Ectodermal cell (in vitro differentiated cells): ENCODE data around the gene IGFBPL1.

Experiments used
- H3K27ac ChIP-seq: 2 replicates; pipeline ENCODE4 v1.7.0; 2013; ENCODE audit warnings: mild to moderate bottlenecking, low read depth, low read length; ENCODE audit not compliant: insufficient read depth, poor library complexity, severe bottlenecking
- H3K27me3 ChIP-seq: 2 replicates; pipeline ENCODE4 v1.7.0; 2013; ENCODE audit warnings: mild to moderate bottlenecking, low read length; ENCODE audit not compliant: insufficient read depth, control insufficient read depth, poor library complexity, severe bottlenecking
- H3K36me3 ChIP-seq: one replicate; pipeline ENCODE4 v1.7.0; 2013; ENCODE audit warnings: low read length; ENCODE audit not compliant: control insufficient read depth, insufficient read depth
- H3K4me1 ChIP-seq: one replicate; pipeline ENCODE4 v1.7.0; 2013; ENCODE audit warnings: low read length; ENCODE audit not compliant: control insufficient read depth, insufficient read depth
- H3K4me3 ChIP-seq: 2 replicates; pipeline ENCODE4 v1.7.0; 2013; ENCODE audit warnings: low read depth, low read length, control low read depth; ENCODE audit not compliant: insufficient read depth
- H3K9me3 ChIP-seq: 2 replicates; pipeline ENCODE4 v1.7.0; 2013; ENCODE audit warnings: mild to moderate bottlenecking, low read length, moderate library complexity; ENCODE audit not compliant: control insufficient read depth
- WGBS, 2 experiments: methylation state at CpG; one replicate each; pipeline ENCODE4 v1.1.7; 2013; ENCODE audit warnings: missing lambda C conversion rate in 2 of 2; 5-methylcytosine and 5-hydroxymethylcytosine counted together

The IGFBPL1 gene

GRCh38 chr9:38390851-38391250, 33.4 kb downstream of the IGFBPL1 start:
- Histone ChIP-seq H3K9me3 (no peaks in the 10 kb centered on the region), H3K27me3 (peaks cover 35% of the 10 kb centered on the region), H3K4me1 (peaks cover 8% of the 10 kb centered on the region), H3K36me3 (no peaks in the 10 kb centered on the region), H3K27ac (no peak overlapping the region), H3K4me3 (no peak overlapping the region)
- 83 to 84% methylated on average over 5 of the region's 5 CpGs for WGBS, 2 experiments

DNA sequence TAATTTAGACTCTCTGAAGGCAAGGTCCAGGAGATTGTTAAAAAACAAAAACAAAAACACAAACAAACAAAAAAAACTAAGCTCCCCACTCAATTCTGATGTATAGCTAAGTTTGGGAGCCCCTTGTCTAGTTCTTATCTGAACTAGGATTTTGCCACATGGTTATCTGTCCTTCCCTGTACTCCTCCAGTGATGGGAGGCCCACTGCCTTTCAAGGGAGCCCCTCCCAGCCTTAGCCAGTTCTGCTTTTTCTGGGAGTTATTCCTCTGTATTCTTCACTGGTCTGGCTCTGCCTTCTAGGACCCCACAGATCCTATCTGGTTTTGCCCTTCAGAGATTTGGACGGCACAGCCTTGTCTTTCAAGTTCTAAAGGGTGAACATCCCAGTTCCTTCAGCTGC, 33.8 kb downstream of the IGFBPL1 start:
- no peak overlapping the region for H3K4me3 ChIP-seq
- peaks cover 8% of the 10 kb centered on the region for H3K4me1 ChIP-seq
- WGBS, 2 experiments: 84 to 87% methylated on average over 1 of the region's 1 CpG
- no peaks in the 10 kb centered on the region for H3K36me3 ChIP-seq
- H3K9me3 ChIP-seq: no peaks in the 10 kb centered on the region
- H3K27ac ChIP-seq: no peak overlapping the region
- H3K27me3 ChIP-seq: peaks cover 35% of the 10 kb centered on the region

- Histone ChIP-seq H3K4me1 (peaks cover 8% of the 10 kb centered on the region), H3K27ac (no peak overlapping the region), H3K4me3 (no peak overlapping the region), H3K9me3 (no peaks in the 10 kb centered on the region), H3K36me3 (no peaks in the 10 kb centered on the region), H3K27me3 (peaks cover 35% of the 10 kb centered on the region)
- 90 to 94% methylated on average over 4 of the region's 4 CpGs for WGBS, 2 experiments
Observed at GRCh38 chr9:38389313-38389712, 34.9 kb downstream of the IGFBPL1 start.

- peaks cover 5% of the 10 kb centered on the region for H3K4me1 ChIP-seq
Observed at GRCh38 chr9:38388283-38389223, 35.7 kb downstream of the IGFBPL1 start.

DNA sequence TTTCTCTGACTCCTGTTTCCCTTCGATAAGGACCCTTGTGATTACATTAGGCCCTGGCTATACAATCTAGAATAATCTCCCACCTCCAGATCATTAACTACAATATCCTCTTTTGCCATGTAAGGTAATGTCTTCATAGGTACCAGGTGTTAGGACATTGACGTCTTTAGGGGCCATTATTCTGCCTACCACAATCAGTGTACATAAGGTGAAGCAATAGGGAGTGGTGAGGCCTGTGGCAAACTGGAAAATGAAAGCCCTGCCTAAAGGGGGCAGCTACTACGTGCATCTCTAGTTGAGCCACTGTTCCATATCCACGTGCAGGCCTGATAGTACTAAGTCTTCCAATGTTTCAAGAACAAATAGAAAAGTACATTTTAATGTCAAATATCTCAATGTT, 36.5 kb downstream of the IGFBPL1 start:
- 93% methylated on average over 4 of the region's 4 CpGs for WGBS, 2 experiments
- Histone ChIP-seq H3K27ac (no peak overlapping the region), H3K27me3 (peaks cover 38% of the 10 kb centered on the region), H3K4me1 (no peaks in the 10 kb centered on the region), H3K36me3 (no peaks in the 10 kb centered on the region), H3K4me3 (no peak overlapping the region), H3K9me3 (no peaks in the 10 kb centered on the region)

More at GRCh38 chr9:38388283-38389223, 35.7 kb downstream of the IGFBPL1 start:
- Histone ChIP-seq H3K36me3 (no peaks in the 10 kb centered on the region), H3K27me3 (peaks cover 35% of the 10 kb centered on the region), H3K9me3 (no peaks in the 10 kb centered on the region), H3K4me3 (no peak overlapping the region), H3K27ac (no peak overlapping the region)
- WGBS, 2 experiments: 72 to 78% methylated on average over 7 of the region's 7 CpGs

GRCh38 chr9:38387066-38387465, 37.2 kb downstream of the IGFBPL1 start:
- Histone ChIP-seq H3K27me3 (peaks cover 44% of the 10 kb centered on the region), H3K36me3 (no peaks in the 10 kb centered on the region), H3K27ac (no peak overlapping the region), H3K4me3 (no peak overlapping the region), H3K4me1 (no peaks in the 10 kb centered on the region), H3K9me3 (no peaks in the 10 kb centered on the region)
- 88% methylated on average over 1 of the region's 1 CpG for WGBS, 2 experiments

DNA sequence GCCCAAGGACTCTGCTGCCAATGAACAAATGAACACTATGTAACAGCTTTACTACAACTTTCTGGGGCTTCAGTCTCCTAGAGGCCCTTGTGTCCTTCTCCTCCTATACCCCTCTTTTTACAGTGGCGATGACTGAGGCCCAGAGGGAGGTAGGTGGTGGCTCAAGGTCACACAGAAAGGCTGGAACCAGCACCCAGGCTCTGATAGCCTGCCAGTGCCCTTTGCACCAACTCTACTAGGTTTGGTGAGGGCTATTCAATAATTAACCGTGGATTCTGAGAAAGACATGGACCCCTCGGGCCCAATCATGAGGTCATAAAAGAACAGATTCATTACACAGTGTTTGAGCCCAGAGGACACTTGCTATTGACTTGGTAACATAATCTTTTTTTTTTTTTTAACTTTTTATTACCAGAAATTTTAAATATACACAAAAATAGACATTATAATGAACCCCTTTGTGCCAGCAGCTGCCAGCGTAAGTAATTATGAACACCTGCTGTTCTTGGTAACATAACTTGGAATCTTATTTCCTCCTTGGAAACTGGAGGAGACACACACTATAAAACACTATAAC, 37.8 kb downstream of the IGFBPL1 start:
- H3K36me3 ChIP-seq: no peaks in the 10 kb centered on the region
- H3K4me3 ChIP-seq: no peak overlapping the region
- 90 to 94% methylated on average over 4 of the region's 4 CpGs for WGBS, 2 experiments
- H3K27me3 ChIP-seq: peaks cover 42% of the 10 kb centered on the region
- H3K27ac ChIP-seq: no peak overlapping the region
- H3K4me1 ChIP-seq: peaks cover 5% of the 10 kb centered on the region
- H3K9me3 ChIP-seq: no peaks in the 10 kb centered on the region

GRCh38 chr9:38385896-38386295, 38.4 kb downstream of the IGFBPL1 start:
- Histone ChIP-seq H3K36me3 (no peaks in the 10 kb centered on the region), H3K4me3 (no peak overlapping the region), H3K27me3 (peaks cover 37% of the 10 kb centered on the region), H3K9me3 (no peaks in the 10 kb centered on the region), H3K27ac (no peak overlapping the region), H3K4me1 (peaks cover 10% of the 10 kb centered on the region)
- 77 to 83% methylated on average over 3 of the region's 3 CpGs for WGBS, 2 experiments

- H3K27me3 ChIP-seq: peaks cover 31% of the 10 kb centered on the region
- WGBS, 2 experiments: 86 to 91% methylated on average over 3 of the region's 3 CpGs
- no peak overlapping the region for H3K27ac ChIP-seq
- no peaks in the 10 kb centered on the region for H3K36me3 ChIP-seq
- no peak overlapping the region for H3K4me3 ChIP-seq
- no peaks in the 10 kb centered on the region for H3K9me3 ChIP-seq
- H3K4me1 ChIP-seq: peaks cover 17% of the 10 kb centered on the region
Observed at GRCh38 chr9:38384990-38385848, 39.0 kb downstream of the IGFBPL1 start.

- H3K27ac ChIP-seq: no peak overlapping the region
Observed at GRCh38 chr9:38382141-38382540, 42.1 kb downstream of the IGFBPL1 start.

More at GRCh38 chr9:38382141-38382540, 42.1 kb downstream of the IGFBPL1 start:
- H3K9me3 ChIP-seq: no peaks in the 10 kb centered on the region
- 93 to 94% methylated on average over 8 of the region's 8 CpGs for WGBS, 2 experiments
- H3K27me3 ChIP-seq: peaks cover 12% of the 10 kb centered on the region
- H3K4me3 ChIP-seq: no peak overlapping the region
- peaks cover 23% of the 10 kb centered on the region for H3K4me1 ChIP-seq
- H3K36me3 ChIP-seq: no peaks in the 10 kb centered on the region
